Mammary epithelial cell (primary cell): ENCODE results near the gene TGFBR3L.

Experiments used
- CTCF ChIP-seq, 2 donors: IDR thresholded peaks in 1 of 2; conservative IDR thresholded peaks in 1 of 2; 2 replicates each; pipeline ENCODE4 v1.5.1; 2011 to 2012; ENCODE audit warnings: inconsistent platforms in 2 of 2, low read length in 2 of 2, mild to moderate bottlenecking in 2 of 2, control low read depth in 1 of 2, low read depth in 1 of 2; ENCODE audit not compliant: insufficient read depth in 1 of 2; ENCODE audit errors: extremely low read depth in 1 of 2
- EZH2 ChIP-seq: IDR thresholded peaks from 2 replicates; pipeline ENCODE4 v1.6.1; 2012; ENCODE audit warnings: low read length, inconsistent platforms, borderline replicate concordance

- TF ChIP-seq CTCF (conservative IDR thresholded peaks at IDR 0.05 in 1 of 2, IDR thresholded peaks at IDR 0.05 in 1 of 2; ENCODE audit: extremely low read depth in 1 of 2, insufficient read depth in 1 of 2, low read depth in 1 of 2, low read length in 2 of 2) (no peak), EZH2 (no peak)
These were observed 4.2 kb downstream of the TGFBR3L start for GRCh38 chr19:7918615-7919421.
